Muscle layer of duodenum (tissue), 2 donors: ENCODE results near the gene TGM2.

ENCODE experiments used
- H3K27ac ChIP-seq: one replicate; pipeline ENCODE4 v1.7.0; 2013; ENCODE audit warnings: mild to moderate bottlenecking, low read length
- H3K27me3 ChIP-seq: one replicate; pipeline ENCODE4 v1.7.0; 2013; ENCODE audit warnings: low read depth, mild to moderate bottlenecking, control low read depth, low read length
- H3K36me3 ChIP-seq, 2 donors: one replicate each; pipeline ENCODE4 v1.7.0; 2013; ENCODE audit warnings: low read length in 2 of 2, control low read depth in 1 of 2, mild to moderate bottlenecking in 1 of 2; ENCODE audit not compliant: insufficient read depth in 2 of 2, control insufficient read depth in 1 of 2
- H3K4me1 ChIP-seq, 2 donors: one replicate each; pipeline ENCODE4 v1.7.0; 2013; ENCODE audit warnings: low read length in 2 of 2, mild to moderate bottlenecking in 2 of 2, control low read depth in 1 of 2, moderate library complexity in 1 of 2; ENCODE audit not compliant: insufficient read depth in 2 of 2, control insufficient read depth in 1 of 2
- H3K4me3 ChIP-seq, 2 donors: one replicate each; pipeline ENCODE4 v1.7.0; 2013; ENCODE audit warnings: low read length in 2 of 2, low read depth in 1 of 2, mild to moderate bottlenecking in 1 of 2
- H3K9me3 ChIP-seq, 2 donors: one replicate each; pipeline ENCODE4 v1.7.0; 2013; ENCODE audit warnings: low read length in 2 of 2, control low read depth in 1 of 2, mild to moderate bottlenecking in 1 of 2; ENCODE audit not compliant: control insufficient read depth in 1 of 2
- donor health status: healthy.

The TGM2 gene

DNA sequence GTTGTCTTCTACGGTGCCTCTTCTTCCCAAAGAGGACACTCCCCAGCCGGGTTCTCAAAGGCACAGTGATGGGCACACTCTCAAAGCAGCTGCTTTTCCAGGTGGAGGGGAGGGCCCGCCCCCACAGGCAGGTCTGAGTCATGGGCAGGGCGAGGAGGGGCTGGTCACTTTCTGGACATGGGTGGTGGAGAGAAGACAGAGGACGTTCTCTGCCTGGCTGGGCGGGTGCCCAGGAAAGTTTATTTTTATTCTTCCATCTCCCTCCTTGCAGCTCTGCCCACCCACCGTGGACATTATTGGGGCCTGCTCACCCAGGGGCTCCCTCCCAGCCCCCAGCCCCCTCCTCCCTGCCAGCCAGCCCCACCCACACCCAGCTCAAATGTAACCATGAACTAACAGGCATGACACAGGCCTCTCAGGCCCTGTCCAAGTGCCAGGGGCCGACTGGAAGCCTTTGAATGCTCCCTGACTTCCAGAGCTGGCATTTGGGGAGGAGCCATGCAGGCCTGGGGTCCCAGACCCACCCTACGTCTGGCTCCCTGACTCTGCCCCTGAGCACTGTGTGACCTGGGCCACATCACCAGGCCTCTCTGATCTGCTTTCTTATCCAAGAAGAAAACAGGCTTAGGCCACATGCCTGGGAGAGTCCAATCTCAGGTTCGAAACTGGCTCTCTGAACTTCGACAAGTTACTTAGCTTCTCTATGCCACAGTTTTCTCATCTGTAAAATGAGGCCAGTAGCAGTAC is 8.0 kb downstream of the TGM2 start:
- peaks cover 0 to 3% of the 10 kb centered on the region in 2 donors for H3K36me3 ChIP-seq
- no peaks in the 10 kb centered on the region for H3K9me3 ChIP-seq
- peak overlapping the region; percentile 60 for H3K27ac ChIP-seq
- H3K4me1 ChIP-seq, result peaks cover 0 to 12% of the 10 kb centered on the region in 2 donors
- no peaks in the 10 kb centered on the region for H3K27me3 ChIP-seq
- no peak overlapping the region for H3K4me3 ChIP-seq

DNA sequence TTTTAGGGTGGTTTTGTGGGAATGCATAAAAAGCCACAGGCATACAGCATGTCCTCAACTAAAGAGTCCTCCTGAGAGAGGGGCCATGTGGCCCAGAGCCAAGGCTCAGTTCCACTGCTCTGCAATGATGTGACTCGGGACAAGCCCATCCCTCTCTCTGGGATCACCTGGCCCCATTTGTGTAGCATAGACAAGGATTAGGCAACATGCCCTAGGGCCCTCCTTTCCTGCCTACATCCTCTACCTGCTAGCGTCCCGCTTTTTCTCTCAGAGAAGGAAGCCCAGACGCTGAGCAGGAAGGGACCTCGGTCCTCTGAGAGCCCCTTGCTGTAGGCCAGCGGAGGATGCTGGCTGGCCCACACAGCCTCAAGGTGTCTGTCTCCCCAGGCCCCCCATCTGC is 8.8 kb downstream of the TGM2 start:
- H3K27ac ChIP-seq, result peak overlapping the region; percentile 20
- H3K4me3 ChIP-seq, result no peak overlapping the region
- peaks cover 0 to 3% of the 10 kb centered on the region in 2 donors for H3K36me3 ChIP-seq
- peaks cover 6 to 18% of the 10 kb centered on the region in 2 donors for H3K4me1 ChIP-seq
- no peaks in the 10 kb centered on the region for H3K27me3 ChIP-seq
- H3K9me3 ChIP-seq, result no peaks in the 10 kb centered on the region

DNA sequence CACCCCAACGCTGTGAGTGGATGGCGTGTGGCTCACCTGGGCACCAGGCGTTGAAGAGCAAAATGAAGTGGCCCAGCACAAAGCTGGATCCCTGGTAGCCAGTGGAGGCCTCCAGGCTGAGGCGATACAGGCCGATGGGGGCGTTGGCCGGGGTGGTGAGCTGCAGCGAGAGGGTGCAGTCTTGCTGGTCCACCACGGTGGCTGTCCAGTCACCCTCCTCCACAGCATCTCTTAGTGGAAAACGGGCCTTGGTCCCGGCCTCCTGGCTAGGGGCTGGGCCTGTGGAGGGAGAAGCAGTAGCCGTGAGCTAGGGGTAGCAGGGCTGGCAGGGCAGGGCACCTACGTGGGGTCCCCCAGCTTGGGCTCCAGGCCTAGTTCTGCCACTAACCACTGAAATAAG is 9.3 kb downstream of the TGM2 start:
- H3K4me1 ChIP-seq, result peaks cover 8 to 18% of the 10 kb centered on the region in 2 donors

DNA sequence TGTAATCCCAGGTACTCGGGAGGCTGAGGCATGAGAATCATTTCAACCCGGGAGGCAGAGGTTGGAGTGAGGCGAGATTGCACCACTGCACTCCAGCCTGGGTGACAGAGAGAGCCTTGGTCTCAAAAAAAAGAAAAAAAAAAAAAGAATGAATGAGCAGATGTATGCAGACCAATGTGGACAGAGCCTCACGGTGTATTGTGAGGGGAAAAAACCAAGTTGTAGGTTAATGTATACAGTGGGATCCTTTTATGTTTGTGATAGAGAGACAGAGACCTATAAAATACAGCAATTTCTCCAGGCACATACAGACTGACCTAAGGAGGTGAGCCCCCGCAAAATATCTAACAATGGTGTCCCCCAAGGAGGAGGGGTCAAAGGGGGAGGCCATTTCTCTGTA is 11.7 kb downstream of the TGM2 start:
- no peak overlapping the region for H3K27ac ChIP-seq
- H3K4me3 ChIP-seq, result no peak overlapping the region
- peaks cover 9 to 18% of the 10 kb centered on the region in 2 donors for H3K36me3 ChIP-seq
- H3K4me1 ChIP-seq, result peaks cover 11 to 14% of the 10 kb centered on the region in 2 donors
- H3K27me3 ChIP-seq, result no peaks in the 10 kb centered on the region
- no peaks in the 10 kb centered on the region for H3K9me3 ChIP-seq

More for the DNA sequence above, 9.3 kb downstream of the TGM2 start:
- Histone ChIP-seq H3K9me3 (no peaks in the 10 kb centered on the region), H3K27ac (no peak overlapping the region), H3K4me3 (no peak overlapping the region), H3K27me3 (no peaks in the 10 kb centered on the region), H3K36me3 (peaks cover 0 to 3% of the 10 kb centered on the region in 2 donors)

DNA sequence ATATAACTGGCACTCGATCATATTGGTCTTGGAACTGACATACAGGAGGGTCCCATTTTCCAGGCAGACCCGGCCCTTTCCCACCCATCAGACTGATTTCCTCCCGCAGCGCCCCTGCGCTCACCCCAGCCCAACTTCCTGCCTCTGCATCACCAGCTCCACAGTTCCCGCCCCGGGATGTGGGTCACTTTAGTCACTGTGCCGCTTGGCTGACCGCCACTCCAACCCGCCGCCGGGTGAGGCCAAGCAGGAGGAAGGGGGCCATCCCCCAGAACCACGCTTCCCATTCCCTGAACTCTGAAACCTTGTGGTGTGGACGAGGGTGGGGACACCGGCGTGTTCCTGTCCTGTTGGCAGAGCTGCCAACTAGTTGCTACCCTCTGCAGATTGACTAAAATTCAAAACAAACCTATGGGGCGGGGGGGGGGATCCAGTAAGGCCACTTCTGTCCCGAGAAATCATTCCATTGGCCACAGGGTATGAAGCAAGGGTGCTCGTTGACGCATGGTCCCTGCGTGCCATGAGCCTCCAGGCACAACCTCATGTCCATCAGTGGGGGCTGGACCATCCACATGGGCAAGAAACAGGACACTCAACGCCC is 12.3 kb downstream of the TGM2 start:
- Histone ChIP-seq H3K27ac (peak overlapping the region; percentile 82), H3K4me3 (peak overlapping the region in 1 of 2 donors; percentile 23), H3K27me3 (no peaks in the 10 kb centered on the region), H3K9me3 (no peaks in the 10 kb centered on the region), H3K36me3 (peaks cover 11 to 18% of the 10 kb centered on the region in 2 donors), H3K4me1 (peaks cover 11 to 14% of the 10 kb centered on the region in 2 donors)

DNA sequence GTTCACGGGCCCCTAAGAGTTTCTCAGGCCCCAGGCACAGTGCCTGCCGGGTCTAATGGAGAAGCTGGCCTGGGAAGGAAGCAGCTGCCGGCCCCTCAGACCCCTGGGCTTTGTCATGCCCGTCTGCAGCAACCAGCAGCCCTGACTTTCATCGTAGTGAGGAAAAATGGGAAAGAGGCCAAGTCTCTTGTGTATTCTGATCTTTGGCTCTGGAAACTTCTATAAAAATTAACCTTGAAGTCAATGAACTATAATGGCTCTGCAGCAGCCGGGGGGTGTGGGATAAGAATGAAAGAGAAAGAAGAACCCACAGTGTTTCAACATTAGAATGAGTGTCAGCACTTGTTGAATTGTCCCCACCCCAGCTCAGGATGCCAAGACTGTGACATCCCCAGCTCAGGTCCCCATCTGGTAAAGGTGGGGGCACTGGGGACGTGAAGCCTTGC is 12.9 kb downstream of the TGM2 start:
- peaks cover 15 to 18% of the 10 kb centered on the region in 2 donors for H3K36me3 ChIP-seq
- peaks cover 11 to 14% of the 10 kb centered on the region in 2 donors for H3K4me1 ChIP-seq
- H3K27me3 ChIP-seq, result no peaks in the 10 kb centered on the region
- H3K27ac ChIP-seq, result peak overlapping the region; percentile 82
- H3K9me3 ChIP-seq, result no peaks in the 10 kb centered on the region
- peak overlapping the region in 1 of 2 donors; percentile 23 for H3K4me3 ChIP-seq

DNA sequence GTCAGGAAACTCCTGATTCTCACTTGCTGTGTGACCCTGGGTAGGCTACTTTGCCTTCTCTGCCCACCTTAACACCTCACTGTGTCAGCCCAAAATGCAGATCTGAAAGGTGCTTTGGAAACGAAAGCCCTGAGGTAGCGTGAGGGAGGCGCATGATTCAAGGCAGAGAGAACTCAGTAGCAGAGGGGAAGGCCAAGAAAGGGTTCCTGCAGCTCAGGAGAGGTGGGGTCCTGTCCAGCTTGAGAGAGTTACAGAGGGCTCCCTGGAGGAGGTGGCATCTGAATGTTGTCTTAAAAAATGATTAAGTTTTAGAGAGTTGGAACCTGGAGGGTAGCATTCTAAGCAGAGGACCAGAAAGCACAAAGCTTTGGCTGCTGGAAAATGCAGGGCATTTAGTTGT is 13.6 kb downstream of the TGM2 start:
- peaks cover 18 to 22% of the 10 kb centered on the region in 2 donors for H3K36me3 ChIP-seq
- peaks cover 11 to 14% of the 10 kb centered on the region in 2 donors for H3K4me1 ChIP-seq
- no peaks in the 10 kb centered on the region for H3K9me3 ChIP-seq
- H3K27me3 ChIP-seq, result no peaks in the 10 kb centered on the region
- peak overlapping the region; percentile 82 for H3K27ac ChIP-seq
- H3K4me3 ChIP-seq, result no peak overlapping the region

DNA sequence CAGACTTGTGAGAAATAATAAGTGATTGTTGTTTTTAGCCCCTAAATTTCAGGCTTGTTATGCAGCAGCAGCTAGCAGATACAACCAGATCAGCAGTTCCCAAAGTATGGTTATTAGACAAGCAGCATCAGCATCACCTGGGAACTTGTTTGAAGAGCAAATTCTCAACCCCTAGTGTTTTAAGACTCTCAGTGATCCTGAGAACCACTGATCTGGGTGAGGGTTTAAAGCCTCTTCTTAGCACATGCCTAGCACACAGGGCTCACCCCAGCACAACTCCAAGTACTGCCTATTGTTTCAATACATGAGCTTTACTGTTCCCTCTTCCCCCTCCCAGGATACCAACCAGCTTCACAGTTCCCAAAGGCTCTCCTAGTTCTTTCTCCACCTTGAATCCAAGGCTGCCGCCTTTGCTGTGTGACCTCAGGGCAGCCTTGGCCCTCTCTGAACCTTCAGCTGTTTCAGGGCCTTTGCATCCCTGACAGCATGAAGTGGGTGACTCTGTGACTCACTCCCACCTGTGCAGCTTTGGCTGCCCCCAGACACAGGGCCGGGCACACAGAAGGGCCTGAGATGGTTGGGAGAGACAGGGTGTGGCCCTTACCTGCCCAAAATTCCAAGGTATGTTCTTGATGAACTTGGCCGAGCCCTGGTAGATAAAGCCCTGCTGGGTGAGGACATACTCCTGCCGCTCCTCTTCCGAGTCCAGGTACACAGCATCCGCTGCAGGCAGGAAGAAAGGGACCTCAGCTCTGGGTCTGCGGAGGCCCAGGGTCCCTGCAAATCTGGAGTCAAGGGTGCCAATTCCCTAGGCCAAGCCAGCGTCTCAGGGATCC is 14.5 kb downstream of the TGM2 start:
- Histone ChIP-seq H3K4me3 (no peak overlapping the region), H3K27ac (no peak overlapping the region), H3K9me3 (no peaks in the 10 kb centered on the region), H3K27me3 (no peaks in the 10 kb centered on the region), H3K4me1 (peaks cover 11 to 14% of the 10 kb centered on the region in 2 donors), H3K36me3 (peaks cover 18 to 24% of the 10 kb centered on the region in 2 donors)

DNA sequence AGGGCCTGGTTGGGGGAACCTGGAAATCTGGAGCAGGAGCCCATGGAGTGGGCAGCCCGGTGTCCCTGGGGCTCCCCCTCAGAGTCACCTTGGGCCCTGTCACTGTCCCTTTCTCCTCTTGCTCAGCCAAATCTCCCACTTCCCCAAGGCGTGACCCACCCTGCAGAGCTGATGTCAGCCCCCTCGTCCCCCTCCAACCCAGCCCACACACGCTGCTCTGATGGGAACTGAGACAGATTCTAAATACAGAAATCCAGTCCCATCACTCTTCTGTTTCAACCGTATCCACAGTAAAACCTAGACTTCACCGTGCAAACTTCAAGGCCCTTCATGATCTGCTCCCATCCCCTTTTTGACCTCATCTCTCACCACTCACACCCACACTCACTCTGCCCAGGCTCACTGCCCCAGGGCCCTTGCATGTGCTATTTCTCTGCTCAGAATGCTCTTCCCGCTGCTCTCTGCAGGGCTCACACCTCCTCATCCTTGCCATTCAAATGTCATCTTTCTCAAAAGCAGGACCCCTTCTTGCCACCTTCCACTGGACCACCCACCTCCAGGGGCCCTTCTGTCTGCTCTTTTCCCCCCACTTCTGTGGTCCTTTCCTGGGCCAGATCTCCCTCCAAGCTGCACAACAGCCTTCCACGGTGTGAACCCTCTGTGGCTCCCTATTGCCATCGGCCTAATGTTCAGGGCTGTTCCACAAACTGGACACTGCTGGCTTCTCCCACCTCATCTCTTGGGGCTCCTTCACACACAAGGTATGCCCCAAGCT is 16.6 kb downstream of the TGM2 start:
- peaks cover 25 to 31% of the 10 kb centered on the region in 2 donors for H3K4me1 ChIP-seq
- H3K36me3 ChIP-seq, result peaks cover 18 to 22% of the 10 kb centered on the region in 2 donors
- no peak overlapping the region for H3K27ac ChIP-seq
- no peaks in the 10 kb centered on the region for H3K9me3 ChIP-seq
- no peaks in the 10 kb centered on the region for H3K27me3 ChIP-seq
- no peak overlapping the region for H3K4me3 ChIP-seq

DNA sequence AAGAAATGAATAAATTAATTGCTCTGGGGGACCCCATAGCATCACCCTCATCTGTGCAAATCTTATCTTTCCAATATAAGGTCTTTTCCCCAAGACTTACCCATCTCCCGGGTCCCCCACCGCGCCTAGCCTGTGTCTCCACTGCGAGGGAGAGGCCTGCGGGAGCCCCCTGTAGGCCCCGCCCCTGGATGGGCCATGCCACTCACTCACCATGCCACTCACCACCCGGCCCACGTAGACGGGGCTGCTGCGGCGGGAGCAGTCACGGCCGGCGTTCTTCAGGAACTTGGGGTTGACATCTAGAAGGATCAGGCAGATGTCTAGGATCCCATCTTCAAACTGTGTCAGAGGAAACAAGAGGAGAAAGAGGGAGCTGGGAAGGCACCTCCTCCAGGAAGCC is 17.3 kb downstream of the TGM2 start:
- H3K4me1 ChIP-seq, result peaks cover 29 to 35% of the 10 kb centered on the region in 2 donors
- no peak overlapping the region for H3K4me3 ChIP-seq
- H3K27ac ChIP-seq, result no peak overlapping the region
- no peaks in the 10 kb centered on the region for H3K27me3 ChIP-seq
- no peaks in the 10 kb centered on the region for H3K9me3 ChIP-seq
- peaks cover 18 to 22% of the 10 kb centered on the region in 2 donors for H3K36me3 ChIP-seq
